HG03354 (cell line): ENCODE measurements around the gene SLC25A47.
"Not testable (repeated sequence)": the region's sequence is repeated elsewhere in the genome, so short reads cannot be mapped to it uniquely, and the experiment has no call there.

Source experiments
- ATAC-seq: cut with Tn5 transposase; IDR thresholded peaks from one replicate; pipeline ENCODE4 v1.9.1; 2021; ENCODE audit warnings: mild to moderate bottlenecking; ENCODE audit not compliant: unreplicated experiment, poor library complexity, severe bottlenecking

SLC25A47 gene

DNA sequence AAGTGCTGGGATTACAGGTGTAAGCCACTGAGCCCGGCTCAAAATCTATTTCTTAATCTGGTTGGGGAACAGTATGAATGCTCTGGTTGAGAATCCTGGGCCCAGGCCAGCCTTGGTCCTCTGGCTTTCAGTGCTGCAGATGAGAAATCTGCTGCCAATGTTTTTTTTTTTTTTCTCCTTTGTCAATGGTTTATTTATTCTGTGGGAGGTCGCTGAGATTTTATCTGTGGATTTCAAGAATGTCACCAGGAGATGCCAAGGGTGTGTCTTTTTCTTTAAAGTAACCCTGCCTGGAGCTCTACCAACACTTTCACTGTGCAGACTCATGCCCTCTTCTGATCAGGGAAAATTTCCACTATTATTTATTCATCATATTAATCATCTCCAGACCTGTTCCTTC, 20.5 kb upstream of the SLC25A47 start:
- no peak for ATAC-seq

DNA sequence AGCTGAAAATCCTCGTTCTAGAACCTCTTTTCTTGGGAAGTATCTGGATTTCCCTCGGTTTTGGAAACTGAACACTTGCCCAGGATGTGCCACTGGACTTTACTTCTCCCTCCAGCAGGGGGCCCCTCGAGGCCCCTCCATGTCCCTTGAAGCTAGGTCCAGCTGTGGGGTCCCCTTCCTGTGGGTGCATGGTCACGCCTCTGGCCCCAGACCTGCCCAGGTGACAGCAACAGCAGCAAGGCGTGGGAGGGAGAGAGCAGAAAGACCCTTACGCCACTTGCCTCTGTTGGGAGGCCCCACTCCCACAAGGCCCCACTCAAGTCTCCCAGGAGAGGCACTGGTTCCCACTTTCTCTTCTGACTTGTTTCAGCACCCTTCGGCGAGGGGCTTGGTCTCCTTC, 20.0 kb upstream of the SLC25A47 start:
- ATAC-seq, result no peak

DNA sequence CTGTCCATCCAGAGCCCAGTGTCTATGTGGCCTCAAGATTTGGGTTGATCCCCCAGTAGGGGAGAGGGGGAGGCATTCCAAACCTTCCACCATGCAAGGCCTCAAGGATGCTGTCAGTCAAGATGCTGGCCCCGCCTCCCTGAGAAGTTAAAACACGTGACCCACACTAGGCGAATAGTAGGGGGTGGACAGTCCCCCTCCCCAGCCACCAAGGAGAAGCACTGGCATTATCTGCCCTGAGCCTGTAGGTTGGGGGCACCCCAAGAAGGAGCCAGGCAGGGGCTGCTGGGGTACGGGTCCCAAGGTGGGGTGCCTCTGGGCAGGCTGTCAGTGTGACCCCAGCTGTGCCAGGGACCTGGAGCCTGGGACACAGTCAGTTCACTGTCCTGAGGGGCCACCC, 19.2 kb upstream of the SLC25A47 start:
- no peak for ATAC-seq

DNA sequence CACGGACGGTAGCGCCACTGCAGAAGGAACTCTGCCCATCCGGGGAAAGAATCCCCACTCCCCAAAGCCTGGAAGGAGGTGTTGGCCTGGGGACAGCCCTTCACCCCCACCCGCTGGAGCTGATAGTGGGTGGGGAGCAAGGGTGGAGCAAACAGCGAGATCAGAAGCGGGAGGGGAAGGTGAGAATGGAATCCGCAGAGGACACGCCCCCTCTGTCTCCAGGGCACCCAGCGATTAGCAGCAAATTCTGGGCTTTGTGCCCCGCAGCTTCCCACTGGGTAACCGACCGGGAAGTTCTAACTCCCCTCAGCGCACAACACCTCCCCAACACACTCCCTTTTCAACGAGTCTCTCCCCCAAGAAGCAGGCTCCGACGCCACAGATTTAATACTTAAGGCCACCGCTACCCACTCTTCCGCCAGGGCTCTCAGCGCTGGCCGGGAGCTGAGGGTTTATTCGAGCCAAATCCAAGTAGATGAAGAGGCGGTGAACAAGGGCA, 18.3 kb upstream of the SLC25A47 start:
- no peak for ATAC-seq

DNA sequence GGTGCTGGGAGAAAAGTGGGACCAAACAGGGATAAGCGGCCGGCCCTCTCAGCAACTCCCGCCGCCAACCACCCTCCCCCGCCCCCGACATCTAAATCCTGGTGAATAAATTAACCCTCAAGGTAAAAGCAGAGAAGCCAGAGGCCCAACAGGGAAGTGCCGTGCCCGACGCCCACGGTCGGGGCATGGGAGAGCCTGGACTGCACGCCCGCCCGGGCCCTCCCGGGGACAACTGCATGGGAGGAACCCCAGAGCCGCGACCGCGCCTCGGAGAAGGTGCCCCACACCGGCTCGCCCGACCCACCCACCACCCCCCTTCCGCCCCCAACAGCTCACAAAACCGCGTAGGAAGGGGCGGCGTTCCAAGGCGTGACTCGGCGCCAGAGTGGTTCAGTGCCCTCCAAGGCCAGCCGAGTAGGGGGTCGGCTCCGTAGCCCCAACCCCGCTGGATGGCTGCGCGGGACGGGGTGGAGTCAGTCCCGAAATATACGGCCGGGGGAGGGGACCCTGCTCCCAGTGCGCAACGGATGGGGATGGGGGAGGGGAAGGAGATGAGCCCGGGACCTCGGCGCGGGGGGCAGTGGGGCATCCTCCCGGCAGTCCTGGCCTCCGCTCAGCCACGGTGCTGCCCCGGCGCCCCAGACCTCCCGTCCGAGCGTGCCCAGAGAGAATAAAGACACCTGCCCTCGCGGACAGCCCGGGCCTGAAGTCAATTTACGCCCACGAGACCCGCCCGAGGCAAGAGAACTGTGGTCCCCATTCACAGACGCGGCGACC, 17.6 kb upstream of the SLC25A47 start:
- no peak for ATAC-seq

DNA sequence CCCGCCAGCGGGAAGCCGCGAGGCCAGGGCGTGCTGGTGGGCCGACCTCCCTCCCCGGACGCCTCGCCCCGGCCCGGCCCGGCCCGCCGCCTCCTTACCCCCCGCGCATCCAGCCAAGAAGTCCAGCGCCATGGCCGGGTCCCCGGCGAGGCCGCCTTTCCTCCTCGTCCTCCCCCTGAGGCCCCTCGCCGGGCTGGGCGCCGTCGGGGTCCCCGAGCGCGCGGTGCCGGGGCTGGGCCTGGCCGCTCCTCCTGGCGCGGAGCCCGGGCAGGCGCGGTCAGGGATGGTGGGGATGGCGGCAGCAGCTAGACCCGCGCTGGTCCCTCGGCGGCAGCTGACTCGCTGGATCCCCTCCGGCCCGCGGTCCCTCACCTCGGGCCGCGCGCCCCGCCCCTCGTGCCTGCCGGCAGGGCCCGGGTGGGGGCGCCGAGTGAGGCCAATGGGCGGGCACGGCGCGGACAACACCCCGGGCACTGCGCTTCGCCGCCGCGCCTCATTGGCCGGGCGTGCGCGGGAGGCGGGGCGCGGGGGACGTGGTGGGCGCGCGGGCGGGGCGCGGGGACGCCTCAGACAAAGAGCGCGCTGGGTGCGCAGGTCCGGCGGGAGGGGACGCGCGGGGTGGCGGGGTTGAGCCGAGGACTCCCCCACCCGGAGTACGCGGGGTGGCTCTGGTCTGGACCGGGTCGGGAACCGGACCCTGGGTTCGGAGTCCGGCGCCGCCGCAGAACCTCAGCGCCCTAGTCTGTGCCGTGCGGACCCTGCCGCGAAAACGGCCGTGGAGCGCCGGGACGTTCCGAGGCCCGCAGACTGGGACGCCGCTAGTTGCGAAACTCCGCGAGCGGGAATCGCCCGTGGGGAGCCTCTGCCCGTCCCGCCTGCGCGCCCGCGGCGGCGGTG, 16.8 kb upstream of the SLC25A47 start, which contains the start of gene SLC25A29:
TSS of gene SLC25A29 (minus strand) at position 344 of the 897 bp plus-strand sequence. CDS start at position 132, 212 bp downstream.
- peak; percentile 90 for ATAC-seq

DNA sequence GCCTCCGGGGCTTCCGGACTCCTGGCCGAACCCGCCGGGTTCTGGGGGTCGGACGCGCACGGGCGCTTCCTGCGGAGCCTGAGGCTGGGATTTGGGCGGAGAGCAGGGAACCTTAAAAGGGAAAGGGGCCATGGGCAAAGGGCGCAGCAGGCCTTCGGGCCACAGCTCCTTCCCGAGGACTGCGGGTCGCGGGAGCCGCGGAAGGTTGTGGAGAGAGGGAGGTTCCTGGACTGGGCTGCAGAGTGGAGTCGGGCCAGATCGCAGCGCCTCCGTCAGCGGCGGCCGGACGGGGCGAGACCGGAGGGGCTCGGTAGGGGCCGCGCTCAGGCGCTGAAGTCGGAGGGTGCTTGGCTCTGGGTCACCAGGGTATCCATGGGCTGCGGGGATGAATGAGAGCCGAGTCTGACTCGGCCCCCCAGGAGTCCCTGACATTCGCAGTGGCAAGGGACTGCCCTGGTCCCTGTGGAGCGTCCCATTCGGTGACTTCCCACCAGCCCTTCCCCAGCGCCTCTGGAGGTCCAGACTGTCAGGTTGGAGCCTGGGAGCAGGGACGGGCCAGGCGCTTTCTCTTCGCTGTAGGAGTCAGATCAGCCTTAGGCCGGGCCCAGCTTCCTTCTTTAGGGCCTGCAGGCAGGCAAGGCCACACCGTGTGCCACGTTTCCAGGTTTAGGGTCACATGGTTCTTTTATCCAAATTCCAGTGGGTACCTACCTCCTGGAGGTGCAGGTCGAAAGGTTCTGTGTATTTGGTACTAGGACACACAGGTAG, 16.0 kb upstream of the SLC25A47 start:
- ATAC-seq, result peak; percentile 19

DNA sequence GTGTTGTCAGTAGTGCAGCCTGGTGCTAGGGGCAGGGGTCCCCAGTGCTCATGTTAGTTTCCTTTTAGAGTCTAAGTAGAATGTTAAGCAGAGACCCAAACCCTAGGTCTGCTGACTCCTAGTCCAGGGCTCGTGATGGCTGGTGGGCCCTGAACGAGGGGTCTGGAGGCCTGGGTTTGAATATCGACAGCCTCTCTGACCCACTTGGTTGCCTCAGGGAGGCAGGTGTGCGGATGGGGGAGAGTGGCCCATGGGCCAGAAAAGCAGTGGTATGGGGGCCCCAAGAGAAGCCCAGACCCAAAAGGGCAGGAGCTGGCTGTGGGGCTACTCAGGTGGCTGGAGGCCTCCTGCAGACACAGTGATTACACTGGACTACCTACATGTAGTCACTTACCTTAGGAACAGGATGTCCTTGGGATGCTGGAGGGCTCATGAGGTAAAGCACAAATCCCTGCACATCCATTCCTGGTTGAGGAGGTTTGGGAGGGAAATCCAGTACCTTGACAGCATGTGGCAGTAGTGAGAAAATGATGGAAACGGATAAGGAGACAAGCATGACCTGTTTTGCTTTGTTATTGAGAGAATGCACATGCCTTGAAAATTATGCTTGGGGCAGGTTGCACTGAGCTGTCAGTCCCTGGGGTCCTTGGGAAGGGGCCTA, 15.2 kb upstream of the SLC25A47 start:
- no peak for ATAC-seq

DNA sequence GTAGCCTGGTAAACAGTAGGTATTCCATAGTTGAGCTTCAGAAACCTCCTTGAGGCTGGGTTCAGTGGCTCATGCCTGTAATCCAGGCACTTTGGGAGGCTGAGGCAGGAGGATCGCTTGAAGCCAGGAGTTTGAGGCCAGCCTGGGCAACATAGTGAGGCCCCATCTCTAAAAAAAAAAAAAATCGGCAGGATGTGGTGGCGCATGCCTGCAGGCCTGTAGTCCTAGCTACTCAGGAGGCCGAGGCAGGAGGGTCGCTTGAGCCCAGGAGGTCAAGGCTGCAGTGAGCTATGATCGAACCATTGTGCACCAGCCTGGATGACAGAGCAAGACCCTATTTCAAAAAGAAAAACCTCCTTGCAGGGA, 14.7 kb upstream of the SLC25A47 start:
- not testable (repeated sequence) for ATAC-seq

DNA sequence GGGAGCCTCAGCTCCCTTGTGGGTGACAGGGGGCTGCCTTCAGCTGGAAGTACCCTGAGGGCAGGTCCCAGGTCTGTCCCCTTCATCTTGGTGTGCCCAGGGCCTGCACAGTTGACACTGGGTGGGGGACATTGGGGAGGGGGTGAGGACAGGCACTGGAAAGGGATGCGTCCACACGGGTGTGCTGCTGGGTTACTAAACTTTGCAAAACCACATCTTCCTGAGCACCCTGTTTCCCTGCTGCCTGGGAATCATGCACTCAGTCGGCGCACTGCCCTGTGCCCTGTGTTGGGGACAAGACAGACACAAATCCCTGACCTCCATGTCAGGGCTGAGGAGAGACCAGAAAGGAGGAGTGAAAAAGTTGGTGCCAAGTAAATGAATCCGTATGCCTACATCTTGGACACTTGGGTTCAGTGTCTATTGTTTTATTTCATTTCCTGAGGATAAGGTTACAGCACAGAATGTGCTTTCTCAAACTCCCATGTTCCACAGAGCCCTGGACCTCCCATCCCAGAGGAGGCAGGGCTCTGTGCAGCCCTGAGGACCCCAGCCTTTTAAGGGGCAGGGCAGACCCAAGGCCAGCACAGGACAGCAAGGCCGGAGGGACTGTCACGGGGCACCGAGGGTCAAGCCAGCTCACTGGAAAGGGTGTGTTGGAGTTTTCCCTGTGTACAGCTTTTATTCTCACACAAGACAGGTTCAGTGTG, 14.0 kb upstream of the SLC25A47 start:
- ATAC-seq, result no peak

DNA sequence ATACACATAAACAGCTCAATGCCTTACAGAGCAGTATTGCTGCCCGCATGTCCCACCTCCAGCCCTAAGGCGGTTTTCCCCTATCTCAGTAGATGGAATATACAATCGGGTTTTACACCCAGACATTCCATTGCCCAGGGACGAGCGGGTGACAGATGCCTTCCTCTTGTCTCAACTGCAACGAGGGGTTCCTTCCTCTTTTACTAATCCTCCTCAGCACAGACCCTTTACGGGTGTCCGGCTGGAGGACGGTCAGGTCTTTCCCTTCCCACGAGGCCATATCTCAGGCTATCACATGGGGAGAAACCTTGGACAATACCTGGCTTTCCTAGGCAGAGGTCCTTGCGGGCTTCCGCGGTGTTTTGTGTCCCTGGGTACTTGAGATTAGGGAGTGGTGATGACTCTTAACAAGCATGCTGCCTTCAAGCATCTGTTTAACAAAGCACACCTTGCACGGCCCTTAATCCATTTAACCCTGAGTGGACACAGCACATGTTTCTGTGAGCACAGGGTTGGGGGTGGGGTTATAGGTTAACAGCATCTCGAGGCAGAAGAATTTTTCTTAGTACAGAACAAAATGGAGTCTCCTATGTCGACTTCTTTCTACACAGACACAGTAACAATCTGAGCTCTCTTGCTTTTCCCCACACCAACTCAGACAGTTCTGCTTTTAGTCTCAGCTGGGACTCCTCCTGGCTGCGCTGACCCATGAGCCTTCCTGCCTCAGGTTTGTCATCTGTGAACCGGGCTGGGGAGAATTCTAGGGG, 10.8 kb upstream of the SLC25A47 start:
- not testable (repeated sequence) for ATAC-seq

DNA sequence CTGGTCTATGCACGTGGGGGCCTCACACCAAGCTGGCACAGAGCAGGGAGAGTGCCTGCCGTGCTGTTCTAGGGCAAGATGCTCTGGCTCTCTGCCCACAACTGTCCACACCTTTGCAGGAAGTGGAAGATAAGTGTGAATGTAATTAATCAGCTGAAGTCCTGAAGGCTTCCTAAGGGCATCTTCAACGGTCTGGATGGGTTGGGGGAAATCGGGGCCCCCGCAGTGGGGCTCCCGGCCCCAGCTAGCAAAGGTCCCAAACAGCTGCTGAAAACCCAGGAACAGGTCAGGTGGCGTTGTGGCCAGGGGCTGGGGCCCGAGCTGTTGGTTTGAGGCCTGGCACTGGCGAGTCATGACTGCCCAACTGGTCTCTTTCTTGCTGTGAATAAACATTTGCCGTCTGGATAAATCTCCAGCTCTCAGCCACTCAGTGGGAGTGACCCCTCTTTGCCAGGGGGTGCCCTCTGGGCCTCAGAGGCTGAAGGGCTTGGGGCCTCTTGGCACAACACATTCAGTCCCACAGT, 10.2 kb upstream of the SLC25A47 start:
- no peak for ATAC-seq

DNA sequence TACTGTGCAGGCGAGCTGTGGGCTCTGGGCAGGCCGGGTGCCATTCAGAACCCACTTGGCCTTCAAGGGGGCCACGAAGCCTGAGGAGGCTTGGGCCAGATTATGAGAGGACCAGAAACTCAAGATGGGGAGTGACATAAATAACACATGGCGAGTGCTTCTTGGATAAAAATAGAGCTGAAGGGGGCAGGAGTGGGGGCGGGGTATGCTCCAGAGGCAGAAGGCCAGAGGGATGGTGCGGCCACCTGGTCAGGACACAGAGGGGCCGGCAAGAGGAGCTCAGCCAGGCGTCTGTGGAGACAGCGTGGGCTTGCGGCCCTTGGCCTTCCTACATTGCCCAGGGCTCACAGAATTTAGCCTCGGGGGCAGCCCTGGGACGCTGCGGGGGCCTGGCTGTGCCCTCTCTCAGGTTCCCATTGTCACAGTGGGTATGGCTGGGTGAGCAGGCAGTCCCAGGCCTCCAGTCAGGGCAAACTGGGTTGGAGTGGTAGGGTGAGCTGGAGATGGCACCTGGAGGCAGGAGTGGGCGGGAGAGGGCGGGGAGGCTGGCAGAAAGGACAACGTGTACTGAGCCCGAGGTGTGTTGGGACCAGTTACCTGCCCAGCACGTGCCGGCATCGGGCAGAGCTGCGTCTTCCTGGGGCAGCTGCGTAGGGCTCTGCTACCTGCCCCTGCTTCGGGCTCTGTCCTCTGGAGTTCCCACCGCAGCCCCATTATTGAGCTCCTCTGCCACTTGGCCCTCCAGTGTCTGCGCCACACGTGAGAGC, 9.5 kb upstream of the SLC25A47 start:
- no peak for ATAC-seq

DNA sequence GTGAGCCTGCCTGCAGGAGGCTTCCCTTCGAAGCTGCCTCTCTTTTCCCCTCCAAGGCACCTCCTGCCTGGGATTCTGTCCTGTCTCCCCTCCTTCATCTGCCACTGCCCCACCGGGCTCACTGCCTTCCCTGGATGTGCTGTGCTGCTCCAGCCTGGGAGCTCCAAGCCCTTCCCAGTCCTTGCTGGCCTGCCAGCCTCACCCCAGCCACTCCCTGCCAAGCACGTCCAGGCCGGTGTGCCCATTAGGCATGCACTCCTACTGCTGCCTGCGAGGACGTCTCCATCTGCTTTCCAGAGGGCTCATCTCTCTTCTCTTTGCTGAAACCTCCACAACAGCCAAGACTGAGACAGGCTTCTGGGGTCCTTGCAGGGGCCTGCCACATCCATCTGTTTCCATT, 8.4 kb upstream of the SLC25A47 start:
- ATAC-seq, result no peak

DNA sequence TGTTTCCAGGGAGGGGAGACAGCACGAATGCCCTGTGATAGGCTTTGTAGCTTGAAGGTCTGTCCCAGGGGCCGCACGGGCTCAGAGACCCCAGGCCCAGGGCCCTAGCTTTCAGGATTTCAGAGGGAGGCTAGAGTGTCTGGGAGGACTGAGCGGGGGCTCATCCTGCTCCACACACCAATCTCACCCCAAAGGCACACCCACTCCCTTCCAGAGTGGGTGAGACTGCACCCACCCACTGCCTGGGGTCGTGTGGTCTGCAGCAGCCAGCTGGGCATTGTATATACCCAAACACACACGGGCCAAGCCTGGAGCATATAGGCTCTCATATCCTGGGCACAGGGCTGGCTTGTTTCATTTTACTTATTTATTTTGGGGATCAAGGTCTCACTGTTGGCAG, 5.8 kb upstream of the SLC25A47 start:
- no peak for ATAC-seq

DNA sequence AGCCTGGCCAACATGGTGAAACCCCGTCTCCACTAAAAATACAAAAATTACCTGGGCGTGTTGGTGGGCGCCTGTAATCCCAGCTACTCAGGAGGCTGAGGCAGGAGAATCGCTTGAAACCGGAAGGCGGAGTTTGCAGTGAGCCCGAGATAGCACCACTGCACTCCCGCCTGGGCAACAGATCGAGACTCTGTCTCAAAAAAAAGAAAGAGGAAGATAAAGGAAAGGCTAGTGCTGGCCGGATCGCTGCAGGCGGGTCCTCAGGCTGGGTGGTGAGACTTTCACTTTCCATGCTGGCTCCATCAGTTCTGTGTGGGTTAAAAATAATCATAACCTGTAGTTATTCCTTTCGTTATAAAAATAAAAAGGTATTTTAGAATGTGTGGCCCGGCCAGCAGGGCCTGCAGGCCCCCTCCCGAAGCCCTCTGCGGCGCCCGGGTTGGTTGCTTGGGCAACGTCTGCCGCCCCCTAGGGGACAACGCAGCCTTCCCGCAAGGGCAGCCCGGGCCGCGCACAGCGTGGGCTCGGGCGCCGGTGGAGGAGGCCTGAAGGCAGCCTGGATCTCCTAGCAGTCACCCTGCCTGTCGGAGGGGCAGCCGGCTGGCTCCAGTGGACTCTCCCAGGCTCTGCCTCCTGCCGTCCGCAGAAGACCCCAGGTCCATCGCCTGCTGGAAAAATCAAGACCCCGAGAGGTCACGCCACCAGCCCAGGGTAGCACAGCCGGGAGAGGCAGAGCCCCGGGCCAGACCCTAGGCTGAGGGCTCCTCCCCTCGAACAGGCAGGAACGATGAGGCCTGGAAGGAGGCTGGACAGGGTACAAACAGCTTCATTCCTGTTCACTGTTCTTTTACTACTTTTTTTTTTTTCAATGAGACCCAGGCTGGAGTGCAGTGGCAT, 5.0 kb upstream of the SLC25A47 start:
- peak; percentile 93 for ATAC-seq
